IMR-90 (cell line): ENCODE measurements around the gene RAP2B.

Experiments
- CEBPB ChIP-seq: IDR thresholded peaks from 2 replicates; pipeline ENCODE4 v1.6.1; 2012; ENCODE audit warnings: low read depth, low read length, improper control_type of control experiment
- CTCF ChIP-seq: conservative IDR thresholded peaks from 2 replicates; pipeline ENCODE4 v1.5.1; 2012; ENCODE audit warnings: mild to moderate bottlenecking, low read depth, low read length, improper control_type of control experiment
- POLR2A ChIP-seq: IDR thresholded peaks from 2 replicates; pipeline ENCODE4 v1.6.1; 2012; ENCODE audit warnings: mild to moderate bottlenecking, low read depth, low read length
- RAD21 ChIP-seq: IDR thresholded peaks from 2 replicates; pipeline ENCODE4 v1.6.1; 2012; ENCODE audit warnings: low read length, improper control_type of control experiment
- RCOR1 ChIP-seq: IDR thresholded peaks from 2 replicates; pipeline ENCODE4 v1.6.1; 2012; ENCODE audit warnings: mild to moderate bottlenecking, low read length, improper control_type of control experiment; ENCODE audit not compliant: insufficient replicate concordance
- RFX5 ChIP-seq: IDR thresholded peaks from 2 replicates; pipeline ENCODE4 v1.8.0; 2012; ENCODE audit warnings: low read depth, mild to moderate bottlenecking, low read length, moderate library complexity
- SMC3 ChIP-seq: fragments of 150-350 bp; IDR thresholded peaks from 2 replicates; pipeline ENCODE4 v1.6.1; 2016; ENCODE audit warnings: low read depth, mild to moderate bottlenecking, antibody characterized with exemption, low read length, moderate library complexity
- USF2 ChIP-seq: fragments of 150-350 bp; IDR thresholded peaks from 2 replicates; pipeline ENCODE4 v1.6.1; 2017; ENCODE audit warnings: mild to moderate bottlenecking, antibody characterized with exemption, low read length, low read depth

GRCh38 chr3:153180860-153181372 lies 18.9 kb downstream of the RAP2B start:
- no peak for TF ChIP-seq CTCF
- TF ChIP-seq RAD21: no peak
- TF ChIP-seq RFX5: no peak
- TF ChIP-seq POLR2A: no peak
- TF ChIP-seq USF2: no peak
- 0 out of 2 replicates have a peak, but pooled peaks have one; percentile 7 for TF ChIP-seq CEBPB
- TF ChIP-seq SMC3: no peak
- TF ChIP-seq RCOR1: no peak
